GM12873 (cell line): ENCODE data around the gene SLC6A2.

Source experiments
- TF ChIP-seq, protein P1 (sequence below): IDR thresholded peaks from 2 replicates; pipeline ENCODE4 v1.5.1; 2012; ENCODE audit warnings: low read depth, mild to moderate bottlenecking, moderate library complexity, low read length, control low read depth; ENCODE audit not compliant: insufficient read depth; ENCODE audit errors: missing control alignments

The SLC6A2 gene

DNA sequence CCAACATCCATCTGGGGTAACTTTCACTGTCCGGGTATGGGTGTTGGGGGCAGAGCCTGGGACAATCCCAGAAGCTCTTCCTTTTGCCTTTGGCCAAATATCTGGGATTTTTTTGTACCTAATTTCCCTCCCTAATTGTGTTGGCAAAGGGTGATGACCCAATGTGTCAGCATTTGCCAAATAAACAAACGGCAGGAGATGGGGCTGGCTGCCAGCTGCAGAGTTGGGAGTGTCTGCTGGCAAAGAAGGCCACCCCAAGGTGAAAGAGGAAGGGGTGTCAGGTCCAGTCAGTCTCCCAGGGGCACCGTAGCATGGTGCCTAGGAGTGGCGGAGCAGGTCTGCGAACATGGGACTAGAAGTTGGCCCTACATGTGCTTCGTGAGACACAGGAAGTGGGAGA, 73.0 kb downstream of the SLC6A2 start:
- TF ChIP-seq, protein P1, sequence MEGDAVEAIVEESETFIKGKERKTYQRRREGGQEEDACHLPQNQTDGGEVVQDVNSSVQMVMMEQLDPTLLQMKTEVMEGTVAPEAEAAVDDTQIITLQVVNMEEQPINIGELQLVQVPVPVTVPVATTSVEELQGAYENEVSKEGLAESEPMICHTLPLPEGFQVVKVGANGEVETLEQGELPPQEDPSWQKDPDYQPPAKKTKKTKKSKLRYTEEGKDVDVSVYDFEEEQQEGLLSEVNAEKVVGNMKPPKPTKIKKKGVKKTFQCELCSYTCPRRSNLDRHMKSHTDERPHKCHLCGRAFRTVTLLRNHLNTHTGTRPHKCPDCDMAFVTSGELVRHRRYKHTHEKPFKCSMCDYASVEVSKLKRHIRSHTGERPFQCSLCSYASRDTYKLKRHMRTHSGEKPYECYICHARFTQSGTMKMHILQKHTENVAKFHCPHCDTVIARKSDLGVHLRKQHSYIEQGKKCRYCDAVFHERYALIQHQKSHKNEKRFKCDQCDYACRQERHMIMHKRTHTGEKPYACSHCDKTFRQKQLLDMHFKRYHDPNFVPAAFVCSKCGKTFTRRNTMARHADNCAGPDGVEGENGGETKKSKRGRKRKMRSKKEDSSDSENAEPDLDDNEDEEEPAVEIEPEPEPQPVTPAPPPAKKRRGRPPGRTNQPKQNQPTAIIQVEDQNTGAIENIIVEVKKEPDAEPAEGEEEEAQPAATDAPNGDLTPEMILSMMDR, result no peak

GRCh38 chr16:55730115-55730514, 74.3 kb downstream of the SLC6A2 start:
- TF ChIP-seq, protein P1, result no peak

DNA sequence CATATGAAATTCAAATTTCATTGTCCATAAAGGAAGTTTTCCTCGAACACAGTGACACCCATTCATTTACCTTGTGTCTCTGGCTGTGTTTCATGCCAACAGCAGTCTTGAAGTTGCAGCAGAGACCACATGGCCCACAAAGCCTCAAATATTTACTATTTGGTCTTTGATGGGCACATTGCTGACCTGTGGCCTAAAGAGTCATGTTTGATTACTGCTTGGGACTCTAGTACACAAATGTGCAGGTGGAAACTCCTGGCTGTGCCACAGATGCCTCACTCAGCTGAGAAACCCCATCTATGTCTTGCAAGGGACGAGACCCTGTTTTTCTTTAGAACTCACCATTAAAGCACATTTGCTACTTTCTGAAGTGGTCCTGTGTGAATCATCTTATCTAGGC, 76.7 kb downstream of the SLC6A2 start:
- TF ChIP-seq, protein P1, result no peak

DNA sequence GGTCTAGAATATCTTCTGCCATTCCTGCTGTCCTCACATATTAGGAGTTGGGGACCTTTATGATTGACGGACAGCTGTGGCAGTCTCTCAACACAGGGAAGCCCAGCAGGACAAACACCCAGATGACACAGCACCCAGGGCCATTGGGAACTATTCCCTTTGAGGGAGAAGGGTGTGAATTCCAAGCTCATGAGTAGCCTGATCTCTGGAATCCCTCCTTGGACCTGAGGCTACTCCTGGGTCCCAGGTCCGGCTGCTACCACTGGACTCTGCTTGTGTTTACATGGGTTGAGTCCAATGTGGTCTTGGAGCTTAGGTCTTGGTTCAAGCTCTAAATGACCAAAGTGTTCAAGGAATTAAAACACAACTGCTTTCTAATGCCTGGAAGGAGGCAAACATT, 78.9 kb downstream of the SLC6A2 start:
- TF ChIP-seq, protein P1, result no peak

DNA sequence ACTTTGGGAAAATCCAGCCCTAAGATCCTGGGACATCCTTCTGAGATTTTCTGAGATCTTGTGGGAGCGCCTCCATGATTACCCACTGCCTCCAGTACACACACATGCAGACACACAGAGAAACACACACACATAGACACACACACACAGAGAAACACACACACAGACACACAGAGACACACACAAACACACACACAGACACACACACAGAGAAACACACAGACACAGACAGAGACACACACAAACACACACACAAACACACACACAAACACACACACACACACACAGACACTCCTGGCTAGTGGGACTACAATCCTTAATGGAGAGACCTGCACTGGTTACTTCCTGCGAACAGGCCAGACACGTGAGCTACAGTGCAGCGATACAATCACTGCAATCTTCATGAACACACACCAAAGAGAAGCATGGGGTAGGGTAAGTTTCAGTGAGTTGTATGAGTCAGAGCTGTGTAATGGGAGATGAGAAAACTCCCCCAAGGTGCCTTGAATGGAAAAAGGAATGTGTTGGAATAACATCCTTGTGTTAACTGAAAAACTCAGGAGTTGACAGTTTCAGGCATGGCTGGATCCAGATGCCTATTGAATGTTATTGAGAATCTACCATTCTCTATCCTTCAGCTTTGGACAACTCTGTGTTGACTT, 79.5 kb downstream of the SLC6A2 start:
- TF ChIP-seq, protein P1, result no peak

- TF ChIP-seq, protein P1, result no peak
Observed at GRCh38 chr16:55736671-55737070, 80.9 kb downstream of the SLC6A2 start.

DNA sequence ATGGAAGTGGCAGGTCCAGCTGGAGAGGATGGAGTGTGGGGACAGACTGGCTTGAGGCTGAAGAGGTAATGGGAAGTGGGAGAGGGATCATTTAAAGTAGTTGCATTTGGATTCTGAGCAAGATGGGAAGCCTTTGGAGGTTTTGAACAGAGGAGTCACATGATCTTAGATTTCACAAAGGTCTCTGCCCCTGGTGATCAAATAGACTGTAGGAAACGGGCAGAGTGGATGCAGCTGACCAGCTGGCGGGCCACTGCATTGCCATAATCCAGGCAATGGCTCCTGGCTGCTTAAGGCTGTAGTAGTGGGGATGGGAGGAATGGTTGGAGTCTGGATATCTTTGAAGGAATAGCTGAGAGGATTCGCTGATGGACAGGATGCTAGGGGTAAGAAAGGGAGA, 81.5 kb downstream of the SLC6A2 start:
- TF ChIP-seq, protein P1, result no peak
